ENCODE results near the gene SAP130.

The SAP130 gene

GRCh38 chr2:128024816-128025215 lies 3.0 kb downstream of the SAP130 start:
- no peak for TF ChIP-seq CTCF (IDR thresholded peaks at IDR 0.05; ENCODE audit: low read depth, low read length)
- H3K27ac ChIP-seq = no peak overlapping the region
- no peaks in the 10 kb centered on the region for H3K27me3 ChIP-seq (ENCODE audit: insufficient read depth, low read depth, severe bottlenecking)
- DNase-seq = no peak
- no peaks in the 10 kb centered on the region for H3K9me3 ChIP-seq (ENCODE audit: severe bottlenecking)
- H3K36me3 ChIP-seq = peaks cover 20% of the 10 kb centered on the region
- H3K4me3 ChIP-seq (ENCODE audit: low read depth, low read length) = no peak overlapping the region

- H3K9me3 ChIP-seq (ENCODE audit: severe bottlenecking) = no peaks in the 10 kb centered on the region
- DNase-seq = no peak
- no peak for TF ChIP-seq CTCF (IDR thresholded peaks at IDR 0.05; ENCODE audit: low read depth, low read length)
- H3K27ac ChIP-seq = no peak overlapping the region
- peaks cover 47% of the 10 kb centered on the region for H3K36me3 ChIP-seq
- no peaks in the 10 kb centered on the region for H3K27me3 ChIP-seq (ENCODE audit: insufficient read depth, low read depth, severe bottlenecking)
- no peak overlapping the region for H3K4me3 ChIP-seq (ENCODE audit: low read depth, low read length)
These were observed 10.3 kb downstream of the SAP130 start for GRCh38 chr2:128017561-128017960.

GRCh38 chr2:128016620-128017019 lies 11.2 kb downstream of the SAP130 start:
- Histone ChIP-seq H3K27ac (no peak overlapping the region), H3K36me3 (peaks cover 52% of the 10 kb centered on the region), H3K9me3 (ENCODE audit: severe bottlenecking) (no peaks in the 10 kb centered on the region), H3K27me3 (ENCODE audit: insufficient read depth, low read depth, severe bottlenecking) (no peaks in the 10 kb centered on the region), H3K4me3 (ENCODE audit: low read depth, low read length) (no peak overlapping the region)
- DNase-seq = no peak
- TF ChIP-seq CTCF (IDR thresholded peaks at IDR 0.05; ENCODE audit: low read depth, low read length) = no peak

- DNase-seq = no peak
- Histone ChIP-seq H3K36me3 (peaks cover 84% of the 10 kb centered on the region), H3K27me3 (ENCODE audit: insufficient read depth, low read depth, severe bottlenecking) (no peaks in the 10 kb centered on the region), H3K27ac (no peak overlapping the region), H3K4me3 (ENCODE audit: low read depth, low read length) (no peak overlapping the region), H3K9me3 (ENCODE audit: severe bottlenecking) (no peaks in the 10 kb centered on the region)
- no peak for TF ChIP-seq CTCF (IDR thresholded peaks at IDR 0.05; ENCODE audit: low read depth, low read length)
These were observed 15.2 kb downstream of the SAP130 start for GRCh38 chr2:128012698-128013097.

- no peak overlapping the region for H3K27ac ChIP-seq
- TF ChIP-seq CTCF (IDR thresholded peaks at IDR 0.05; ENCODE audit: low read depth, low read length) = no peak
- H3K4me3 ChIP-seq (ENCODE audit: low read depth, low read length) = no peak overlapping the region
- no peaks in the 10 kb centered on the region for H3K9me3 ChIP-seq (ENCODE audit: severe bottlenecking)
- no peak for DNase-seq
- H3K27me3 ChIP-seq (ENCODE audit: insufficient read depth, low read depth, severe bottlenecking) = no peaks in the 10 kb centered on the region
- H3K36me3 ChIP-seq = peaks cover 78% of the 10 kb centered on the region
These were observed 19.7 kb downstream of the SAP130 start for GRCh38 chr2:128008074-128008672.

GRCh38 chr2:128004509-128004908 lies 23.4 kb downstream of the SAP130 start:
- TF ChIP-seq CTCF (IDR thresholded peaks at IDR 0.05; ENCODE audit: low read depth, low read length) = no peak
- peaks cover 59% of the 10 kb centered on the region for H3K36me3 ChIP-seq
- H3K4me3 ChIP-seq (ENCODE audit: low read depth, low read length) = no peak overlapping the region
- no peaks in the 10 kb centered on the region for H3K27me3 ChIP-seq (ENCODE audit: insufficient read depth, low read depth, severe bottlenecking)
- H3K27ac ChIP-seq = no peak overlapping the region
- no peak for DNase-seq
- H3K9me3 ChIP-seq (ENCODE audit: severe bottlenecking) = no peaks in the 10 kb centered on the region
